LNCAP (cell line): ENCODE results near the gene GLB1L2.

Experiments used
- TF ChIP-seq, protein P1 (sequence below): fragments of 450-650 bp; IDR thresholded peaks from 2 replicates; pipeline ENCODE4 v1.5.1; 2017; ENCODE audit warnings: mild to moderate bottlenecking

The GLB1L2 gene

DNA sequence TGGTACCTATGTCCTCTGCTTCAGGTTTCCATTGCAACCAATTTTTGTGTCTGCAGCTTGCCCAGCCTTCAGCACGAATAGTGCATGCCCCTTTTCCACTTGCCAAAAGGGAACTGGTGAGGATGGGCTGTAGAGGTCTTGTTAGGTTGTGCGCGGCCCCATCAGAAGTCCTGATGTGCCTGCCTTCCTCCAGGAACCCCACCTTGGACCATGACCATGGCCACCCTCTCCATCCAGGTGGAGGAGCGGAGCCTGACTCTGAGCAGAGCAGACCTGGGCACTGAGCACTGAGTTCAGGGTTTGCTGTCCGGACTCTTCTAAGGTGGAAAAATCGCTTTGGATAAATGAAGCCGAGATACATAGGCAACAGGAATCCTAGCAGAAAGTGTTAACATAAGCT is 6.9 kb downstream of the GLB1L2 start:
- TF ChIP-seq, protein P1, sequence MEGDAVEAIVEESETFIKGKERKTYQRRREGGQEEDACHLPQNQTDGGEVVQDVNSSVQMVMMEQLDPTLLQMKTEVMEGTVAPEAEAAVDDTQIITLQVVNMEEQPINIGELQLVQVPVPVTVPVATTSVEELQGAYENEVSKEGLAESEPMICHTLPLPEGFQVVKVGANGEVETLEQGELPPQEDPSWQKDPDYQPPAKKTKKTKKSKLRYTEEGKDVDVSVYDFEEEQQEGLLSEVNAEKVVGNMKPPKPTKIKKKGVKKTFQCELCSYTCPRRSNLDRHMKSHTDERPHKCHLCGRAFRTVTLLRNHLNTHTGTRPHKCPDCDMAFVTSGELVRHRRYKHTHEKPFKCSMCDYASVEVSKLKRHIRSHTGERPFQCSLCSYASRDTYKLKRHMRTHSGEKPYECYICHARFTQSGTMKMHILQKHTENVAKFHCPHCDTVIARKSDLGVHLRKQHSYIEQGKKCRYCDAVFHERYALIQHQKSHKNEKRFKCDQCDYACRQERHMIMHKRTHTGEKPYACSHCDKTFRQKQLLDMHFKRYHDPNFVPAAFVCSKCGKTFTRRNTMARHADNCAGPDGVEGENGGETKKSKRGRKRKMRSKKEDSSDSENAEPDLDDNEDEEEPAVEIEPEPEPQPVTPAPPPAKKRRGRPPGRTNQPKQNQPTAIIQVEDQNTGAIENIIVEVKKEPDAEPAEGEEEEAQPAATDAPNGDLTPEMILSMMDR = no peak

DNA sequence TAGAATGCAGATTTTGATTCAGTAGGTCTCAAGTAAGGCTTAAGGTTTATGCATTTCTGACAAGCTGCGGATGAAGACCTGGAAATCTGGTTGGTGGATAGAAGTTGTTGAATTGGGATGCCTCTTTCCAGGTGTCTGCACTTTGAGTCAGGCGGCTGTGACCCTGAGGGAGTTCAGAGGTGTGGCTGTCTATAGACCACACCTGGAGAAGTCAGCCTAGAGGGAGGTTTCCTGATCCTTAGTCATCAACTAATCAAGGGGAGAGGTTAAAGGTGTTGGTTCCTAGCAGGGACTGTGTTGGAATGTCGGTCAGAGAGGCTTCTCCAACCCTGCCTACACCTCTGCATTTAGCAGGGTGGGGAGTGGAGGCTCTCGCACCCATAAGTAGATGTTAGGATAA is 8.0 kb downstream of the GLB1L2 start:
- TF ChIP-seq, protein P1 = no peak

DNA sequence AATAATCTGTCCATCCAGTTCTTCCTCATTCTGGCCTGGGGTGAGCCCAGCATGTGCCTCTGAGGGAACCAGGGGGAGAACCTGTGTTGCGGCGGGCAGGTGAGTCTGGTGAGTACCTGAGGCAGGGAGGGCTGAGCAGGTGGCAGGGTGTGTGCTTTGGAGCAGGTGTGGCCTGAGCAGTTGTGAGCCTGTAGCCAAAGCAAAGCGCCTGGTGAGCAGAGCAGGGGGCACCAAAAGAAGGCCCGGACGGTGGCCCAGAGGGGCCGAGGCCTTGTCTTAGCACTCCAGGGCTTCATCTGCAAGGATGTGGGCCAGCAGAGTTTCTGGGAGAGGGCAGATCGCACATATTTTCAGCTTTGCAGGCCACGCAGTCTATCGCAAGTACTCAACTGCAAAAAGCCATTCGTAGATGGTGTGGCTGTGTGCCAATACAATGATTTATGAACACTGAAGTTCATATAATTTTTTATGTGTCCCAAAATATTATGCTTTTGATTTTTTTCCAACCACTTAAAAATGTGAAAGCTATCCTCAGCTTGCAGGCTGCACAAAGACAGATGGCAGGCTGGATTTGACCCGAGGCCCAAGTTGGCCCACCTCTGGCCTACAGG is 8.7 kb downstream of the GLB1L2 start:
- TF ChIP-seq, protein P1 = no peak

DNA sequence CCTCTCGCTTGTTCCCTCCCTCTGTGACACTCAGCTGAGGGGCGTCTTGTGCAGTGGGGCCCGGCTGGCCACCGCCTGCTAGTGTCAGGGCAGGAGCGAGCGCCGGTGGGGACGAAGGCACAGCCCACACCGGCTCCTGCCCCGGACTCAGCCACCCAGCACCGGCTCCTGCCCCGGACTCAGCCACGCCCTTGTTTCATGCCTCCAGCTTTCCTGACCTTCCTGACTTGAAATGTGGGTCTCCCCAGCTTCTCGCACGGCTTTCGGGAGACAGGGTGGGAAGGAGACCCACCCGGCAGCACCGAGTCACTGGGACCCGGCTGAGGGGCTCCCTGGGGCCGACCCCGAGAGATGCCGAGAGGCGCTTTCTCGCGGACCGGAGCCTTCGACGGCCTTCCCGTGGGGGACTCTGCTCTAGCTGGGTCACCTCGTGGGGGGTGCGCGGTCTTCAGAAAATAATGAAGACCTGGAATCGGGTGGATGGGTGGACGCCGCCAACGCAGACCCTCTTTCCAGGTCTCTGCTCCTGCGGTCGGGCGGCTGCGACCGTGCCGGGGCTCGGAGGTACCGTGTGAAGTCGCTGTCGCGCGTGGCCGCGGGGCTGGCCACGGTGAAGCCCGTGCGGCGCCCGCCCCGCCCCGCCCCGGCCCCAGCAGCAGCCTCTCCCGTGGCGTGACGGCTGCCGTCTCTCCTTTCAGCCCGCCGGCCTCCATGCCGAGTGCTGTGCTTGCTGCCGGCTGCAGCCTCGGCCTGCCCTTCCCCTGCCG is 10.2 kb downstream of the GLB1L2 start:
- TF ChIP-seq, protein P1 = no peak

DNA sequence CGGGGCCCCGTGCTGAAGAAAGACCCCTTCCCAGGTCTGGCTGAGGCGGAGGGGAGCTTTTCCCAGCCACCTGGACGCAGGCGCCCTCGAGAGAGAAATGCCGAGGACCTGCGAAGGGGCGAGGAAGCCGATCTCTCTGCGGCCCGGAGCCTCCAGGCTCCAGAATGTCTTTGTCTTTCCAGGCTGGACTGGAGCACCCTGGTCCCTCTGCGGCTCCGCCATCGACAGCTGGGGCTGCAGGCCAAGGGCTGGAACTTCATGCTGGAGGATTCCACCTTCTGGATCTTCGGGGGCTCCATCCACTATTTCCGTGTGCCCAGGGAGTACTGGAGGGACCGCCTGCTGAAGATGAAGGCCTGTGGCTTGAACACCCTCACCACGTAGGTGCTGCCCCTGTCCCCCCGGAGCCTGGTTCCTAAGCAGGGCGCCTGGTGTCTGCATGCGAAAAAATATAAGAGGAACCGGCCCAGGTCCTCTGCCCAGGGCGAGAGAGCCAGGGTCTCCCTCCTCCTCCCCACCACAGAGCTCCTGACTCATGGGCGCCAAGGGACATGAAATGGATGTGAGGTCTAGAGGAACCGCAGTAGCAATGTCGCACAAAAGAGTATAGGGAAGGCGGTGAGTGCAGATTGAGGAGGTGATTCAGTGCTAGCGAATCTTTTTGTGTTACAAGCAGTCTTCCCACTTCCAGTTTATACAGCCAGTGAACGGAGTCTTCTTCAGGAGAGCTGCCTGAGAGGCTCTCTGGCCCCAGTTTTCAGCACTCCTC is 11.0 kb downstream of the GLB1L2 start:
- TF ChIP-seq, protein P1 = no peak

DNA sequence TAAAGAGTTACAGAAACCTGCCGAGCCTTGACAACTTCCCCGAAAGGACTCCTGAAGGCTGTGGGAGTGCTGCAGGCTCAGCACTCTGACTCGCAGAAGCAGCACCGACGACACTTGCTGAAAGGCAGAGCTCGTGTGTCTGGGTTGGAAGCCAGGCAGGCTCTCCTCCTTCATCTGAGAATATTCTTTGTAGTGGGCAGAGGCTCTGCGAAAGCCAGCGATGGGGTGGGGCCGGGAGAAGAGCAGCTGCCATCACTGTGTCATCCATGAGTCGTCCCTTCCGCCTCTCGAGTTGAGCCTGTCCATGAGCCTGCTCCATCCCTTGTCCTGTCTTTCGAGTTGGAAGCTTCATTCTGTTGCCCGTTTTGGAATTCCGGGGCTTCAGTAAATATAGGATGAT is 11.9 kb downstream of the GLB1L2 start:
- TF ChIP-seq, protein P1 = no peak

DNA sequence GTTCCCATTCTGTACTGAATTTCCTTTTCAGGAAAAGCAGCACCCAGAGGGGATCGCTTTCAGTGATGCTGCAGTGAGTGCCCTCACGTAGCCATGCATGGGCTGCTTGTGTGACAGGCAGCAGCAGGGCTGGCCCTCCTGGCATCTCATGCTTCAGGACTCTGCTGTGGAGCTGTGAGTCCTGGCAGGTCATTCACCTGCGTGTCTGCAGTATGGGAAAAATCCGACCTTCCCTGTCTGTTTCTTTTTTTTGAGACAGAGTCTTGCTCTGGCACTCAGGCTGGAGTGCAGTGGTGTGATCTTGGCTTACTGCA is 13.4 kb downstream of the GLB1L2 start:
- TF ChIP-seq, protein P1 = no peak
